GM12878 (cell line): ENCODE measurements around the gene XPC. TPM values are rescaled to one million over a fixed set of nuclear protein-coding genes. Genes with fewer than 3 reads are reported as not detected.

Source experiments
- ATAC-seq: fragments of 200-7000 bp; cut with Tn5 transposase; 3 replicates; pipeline ENCODE4 v1.9.1; 2020; ENCODE audit warnings: mild to moderate bottlenecking, moderate library complexity
- BruUV-seq: library from RNA; stranded (reverse); fragments of 400-500 nt; replicated peaks from 2 replicates; lab custom pipeline; 2021; lab: Mats Ljungman, UMichigan
- CTCF ChIA-PET: fragments of 300-600 bp; sonication (Branson Sonifier 250); formaldehyde crosslinking; extraction: SDS; loops from one replicate; lab custom pipeline; 2021; ENCODE audit warnings: inconsistent platforms; lab: Yijun Ruan, JAX
- POLR2A ChIA-PET: fragments of 350-600 bp; formaldehyde crosslinking; extraction: SDS; loops from one replicate; lab custom pipeline; 2021; ENCODE audit warnings: inconsistent platforms; lab: Charles Lee
- RAD21 ChIA-PET: fragments of 300-600 bp; sonication (Branson Sonifier 250); formaldehyde crosslinking; loops from one replicate; lab custom pipeline; 2023; ENCODE audit warnings: antibody characterized with exemption; ENCODE audit not compliant: unreplicated experiment; lab: Charles Lee
- SMC1A ChIA-PET: fragments of 300-600 bp; sonication (Branson Sonifier 250); formaldehyde crosslinking; loops from one replicate; lab custom pipeline; 2023; ENCODE audit not compliant: unreplicated experiment, uncharacterized antibody; lab: Charles Lee
- DNase-seq: peaks from one replicate; pipeline ENCODE4 v3.0.0-alpha.2; 2011; ENCODE audit warnings: low read depth, low spot score
- FAIRE-seq: peaks from 3 replicates; lab custom pipeline; 2011; peaks lifted over from hg19 to GRCh38; lab: Jason Lieb, UNC
- H2AFZ ChIP-seq: 2 replicates; pipeline ENCODE4 v1.6.0; 2011; ENCODE audit warnings: low read depth, low read length, control low read depth; ENCODE audit not compliant: control insufficient read depth
- H3K27ac ChIP-seq: 2 replicates; pipeline ENCODE4 v1.5.1; 2011; ENCODE audit warnings: control low read depth; ENCODE audit not compliant: control insufficient read depth, insufficient read depth
- H3K27me3 ChIP-seq, 2 experiments: replicated peaks in 1 of 2; 2 replicates each; pipeline versions ENCODE4 v1.6.0 to v1.6.1; 2011; ENCODE audit warnings: low read length in 1 of 2; ENCODE audit not compliant: control insufficient read depth in 2 of 2, insufficient read depth in 2 of 2
- H3K36me3 ChIP-seq, 2 experiments: 2 replicates each; pipeline ENCODE4 v1.5.1; 2011; ENCODE audit warnings: low read length in 1 of 2; ENCODE audit not compliant: control insufficient read depth in 2 of 2, insufficient read depth in 2 of 2
- H3K4me1 ChIP-seq: 2 replicates; pipeline ENCODE4 v1.6.1; 2011; ENCODE audit warnings: mild to moderate bottlenecking, low read length, moderate library complexity, mixed read lengths; ENCODE audit not compliant: control insufficient read depth, insufficient read depth
- H3K4me2 ChIP-seq: 2 replicates; pipeline ENCODE4 v1.6.0; 2011; ENCODE audit warnings: control low read depth; ENCODE audit not compliant: control insufficient read depth, insufficient read depth
- H3K4me3 ChIP-seq: fragments of 200-600 bp; sonication (generic); 2 replicates; pipeline ENCODE4 v1.5.1; 2016
- H3K79me2 ChIP-seq: 2 replicates; pipeline ENCODE4 v1.6.0; 2011; ENCODE audit warnings: low read length; ENCODE audit not compliant: control insufficient read depth, insufficient read depth
- H3K9ac ChIP-seq: 2 replicates; pipeline ENCODE4 v1.8.0; 2011; ENCODE audit warnings: low read length, control low read depth, mixed read lengths; ENCODE audit not compliant: control insufficient read depth, insufficient read depth
- H3K9me3 ChIP-seq: replicated peaks from 3 replicates; pipeline ENCODE4 v1.5.1; 2011; ENCODE audit warnings: mild to moderate bottlenecking, low read length; ENCODE audit not compliant: control insufficient read depth, insufficient read depth
- H4K20me1 ChIP-seq: 2 replicates; pipeline ENCODE4 v1.6.0; 2011; ENCODE audit not compliant: control insufficient read depth, insufficient read depth
- BHLHE40 ChIP-seq, 2 experiments: fragments of 450-650 bp in 1 of 2; IDR thresholded peaks; 2 replicates each; pipeline ENCODE4 v1.6.1; 2011 to 2017; ENCODE audit warnings: low read depth in 2 of 2, borderline replicate concordance in 1 of 2, improper control_type of control experiment in 1 of 2, low read length in 1 of 2, mild to moderate bottlenecking in 1 of 2
- CHD4 ChIP-seq: fragments of 200-600 bp; sonication (generic); IDR thresholded peaks from 2 replicates; pipeline ENCODE4 v1.6.1; 2016; ENCODE audit warnings: mild to moderate bottlenecking
- HCFC1 ChIP-seq: fragments of 150-350 bp; IDR thresholded peaks from 2 replicates; pipeline ENCODE4 v1.6.1; 2014; ENCODE audit warnings: low read length
- IRF3 ChIP-seq: fragments of 450-650 bp; IDR thresholded peaks from 2 replicates; pipeline ENCODE4 v1.6.1; 2014; ENCODE audit warnings: mild to moderate bottlenecking
- IRF5 ChIP-seq: fragments of 450-650 bp; IDR thresholded peaks from 2 replicates; pipeline ENCODE4 v1.6.1; 2017; ENCODE audit warnings: borderline replicate concordance
- NR2C2 ChIP-seq: IDR thresholded peaks from 2 replicates; pipeline ENCODE4 v1.6.1; 2011; ENCODE audit warnings: borderline replicate concordance, low read depth; ENCODE audit not compliant: control insufficient read depth, insufficient read length
- POU2F2 ChIP-seq: IDR thresholded peaks from 3 replicates; pipeline ENCODE4 v1.6.1; 2011; ENCODE audit warnings: low read depth, mild to moderate bottlenecking, low read length, borderline replicate concordance
- SREBF2 ChIP-seq: IDR thresholded peaks from 2 replicates; pipeline ENCODE4 v1.6.1; 2012; ENCODE audit warnings: mild to moderate bottlenecking, low read length
- WGBS: methylation state at CpG from one replicate; pipeline ENCODE4 v1.1.6; 2016; ENCODE audit warnings: low lambda C conversion rate; ENCODE audit not compliant: insufficient replicate concordance, insufficient coverage; ENCODE audit errors: missing lambda C conversion rate; 5-methylcytosine and 5-hydroxymethylcytosine counted together
- in situ Hi-C: fragments of 300-500 bp; cut with MboI; formaldehyde crosslinking; loops from 9 replicates; pipeline ENCODE4 v1.14.3; 2018; ENCODE audit warnings: mixed read lengths
- intact Hi-C: fragments of 100-400 bp; cut with micrococcal nuclease; formaldehyde crosslinking; loops from one replicate; pipeline ENCODE4 v1.14.2; 2022; ENCODE audit not compliant: unreplicated experiment
- polyA plus RNA-seq, 11 experiments: library from polyadenylated mRNA; depleted of rRNA in 4 of 11; unstranded in 6 of 11; stranded (reverse) in 5 of 11; fragments of >200 nt; fragmentation: Nextera tagmentation in 4 of 11; fragmentation: Illumina TruSeq in 1 of 11; extraction: Ambion mirVana in 4 of 11; extraction: Trizol in 1 of 11; gene quantifications; 1 replicate in 1 of 11; 2 replicates in 10 of 11; pipeline versions ENCODE4 v1.2.1 to v1.2.3, GENCODE V29; 2011 to 2016; ENCODE audit warnings: inconsistent platforms in 2 of 11, missing spikeins in 2 of 11, low read depth in 1 of 11
- total RNA-seq, 4 experiments: library from RNA; depleted of rRNA in 3 of 4; stranded (reverse); fragments of >200 nt in 3 of 4; fragmentation: Illumina TruSeq in 1 of 4; extraction: Trizol in 1 of 4; gene quantifications; 2 replicates each; pipeline versions ENCODE4 v1.2.1 to v1.2.3, GENCODE V29; 2013 to 2021
- TF ChIP-seq, protein P1 (sequence below): IDR thresholded peaks from 2 replicates; pipeline ENCODE4 v1.6.1; 2012; ENCODE audit warnings: improper control_type of control experiment, low read depth, low read length; ENCODE audit not compliant: insufficient replicate concordance
- TF ChIP-seq, protein P2 (sequence below): IDR thresholded peaks from 2 replicates; pipeline ENCODE4 v1.6.1; 2011; ENCODE audit warnings: low read depth, mild to moderate bottlenecking, low read length, moderate library complexity, borderline replicate concordance; ENCODE audit errors: extremely low read depth
- TF ChIP-seq, protein P3 (sequence below): fragments of 450-650 bp; formaldehyde crosslinking; IDR thresholded peaks from 2 replicates; pipeline ENCODE4 v1.4.0; 2020; ENCODE audit warnings: mild to moderate bottlenecking, moderate library complexity

Gene XPC
- total and polyA plus RNA-seq, 10 of the 15 experiments (the other 5 are each of a cell fraction or from before 2014, with no cell fraction given), result 4.0 to 48.3 (median 29.8) TPM

GRCh38 chr3:14222457-14222856 lies 44.1 kb upstream of the XPC start:
- no peaks in the 10 kb centered on the region for H3K79me2 ChIP-seq
- H3K36me3 ChIP-seq, result no peaks in the 10 kb centered on the region
- H3K4me1 ChIP-seq, result peaks cover 10% of the 10 kb centered on the region
- intact Hi-C loops (no loop called here), in situ Hi-C loops (no loop called here)
- 0% methylated on average over 1 of the region's 1 CpG for WGBS
- H3K9ac ChIP-seq, result no peak overlapping the region
- ATAC-seq, result no peak
- H3K9me3 ChIP-seq, result peaks cover 3% of the 10 kb centered on the region
- no peak overlapping the region for H3K4me2 ChIP-seq
- H2AFZ ChIP-seq, result no peak overlapping the region
- H4K20me1 ChIP-seq, result no peaks in the 10 kb centered on the region
- BruUV-seq, result no TSS peak
- ChIA-PET RAD21 (interaction anchor here (2.5 kb wide), 1 partner anchor 19 kb away, joined by 5 read pairs; no protein-coding TSS in a partner anchor), POLR2A (no interaction called here), CTCF (interaction anchor here (0.6 to 1.4 kb wide), 4 partner anchors 10 to 359 kb away, joined by 3 to 8 read pairs (median 4); no protein-coding TSS in a partner anchor), SMC1A (interaction anchor here (1.2 kb wide), 1 partner anchor 19 kb away, joined by 6 read pairs; no protein-coding TSS in a partner anchor)
- FAIRE-seq, result no peak
- no peak overlapping the region for H3K27ac ChIP-seq
- no peak for DNase-seq
- H3K4me3 ChIP-seq, result 0 out of 2 replicates have a peak overlapping the region, but pooled peaks have one; percentile 2
- no peaks in the 10 kb centered on the region for H3K27me3 ChIP-seq
- TF ChIP-seq SREBF2 (no peak), IRF3 (no peak), POU2F2 (no peak), BHLHE40 (IDR thresholded peaks at IDR 0.05; ENCODE audit: borderline replicate concordance in 1 of 2, low read depth in 2 of 2, low read length in 1 of 2) (no peak), NR2C2 (no peak), CHD4 (no peak), HCFC1 (no peak), IRF5 (no peak)
- TF ChIP-seq, protein P1, sequence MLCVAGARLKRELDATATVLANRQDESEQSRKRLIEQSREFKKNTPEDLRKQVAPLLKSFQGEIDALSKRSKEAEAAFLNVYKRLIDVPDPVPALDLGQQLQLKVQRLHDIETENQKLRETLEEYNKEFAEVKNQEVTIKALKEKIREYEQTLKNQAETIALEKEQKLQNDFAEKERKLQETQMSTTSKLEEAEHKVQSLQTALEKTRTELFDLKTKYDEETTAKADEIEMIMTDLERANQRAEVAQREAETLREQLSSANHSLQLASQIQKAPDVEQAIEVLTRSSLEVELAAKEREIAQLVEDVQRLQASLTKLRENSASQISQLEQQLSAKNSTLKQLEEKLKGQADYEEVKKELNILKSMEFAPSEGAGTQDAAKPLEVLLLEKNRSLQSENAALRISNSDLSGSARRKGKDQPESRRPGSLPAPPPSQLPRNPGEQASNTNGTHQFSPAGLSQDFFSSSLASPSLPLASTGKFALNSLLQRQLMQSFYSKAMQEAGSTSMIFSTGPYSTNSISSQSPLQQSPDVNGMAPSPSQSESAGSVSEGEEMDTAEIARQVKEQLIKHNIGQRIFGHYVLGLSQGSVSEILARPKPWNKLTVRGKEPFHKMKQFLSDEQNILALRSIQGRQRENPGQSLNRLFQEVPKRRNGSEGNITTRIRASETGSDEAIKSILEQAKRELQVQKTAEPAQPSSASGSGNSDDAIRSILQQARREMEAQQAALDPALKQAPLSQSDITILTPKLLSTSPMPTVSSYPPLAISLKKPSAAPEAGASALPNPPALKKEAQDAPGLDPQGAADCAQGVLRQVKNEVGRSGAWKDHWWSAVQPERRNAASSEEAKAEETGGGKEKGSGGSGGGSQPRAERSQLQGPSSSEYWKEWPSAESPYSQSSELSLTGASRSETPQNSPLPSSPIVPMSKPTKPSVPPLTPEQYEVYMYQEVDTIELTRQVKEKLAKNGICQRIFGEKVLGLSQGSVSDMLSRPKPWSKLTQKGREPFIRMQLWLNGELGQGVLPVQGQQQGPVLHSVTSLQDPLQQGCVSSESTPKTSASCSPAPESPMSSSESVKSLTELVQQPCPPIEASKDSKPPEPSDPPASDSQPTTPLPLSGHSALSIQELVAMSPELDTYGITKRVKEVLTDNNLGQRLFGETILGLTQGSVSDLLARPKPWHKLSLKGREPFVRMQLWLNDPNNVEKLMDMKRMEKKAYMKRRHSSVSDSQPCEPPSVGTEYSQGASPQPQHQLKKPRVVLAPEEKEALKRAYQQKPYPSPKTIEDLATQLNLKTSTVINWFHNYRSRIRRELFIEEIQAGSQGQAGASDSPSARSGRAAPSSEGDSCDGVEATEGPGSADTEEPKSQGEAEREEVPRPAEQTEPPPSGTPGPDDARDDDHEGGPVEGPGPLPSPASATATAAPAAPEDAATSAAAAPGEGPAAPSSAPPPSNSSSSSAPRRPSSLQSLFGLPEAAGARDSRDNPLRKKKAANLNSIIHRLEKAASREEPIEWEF, result no peak
- TF ChIP-seq, protein P2, sequence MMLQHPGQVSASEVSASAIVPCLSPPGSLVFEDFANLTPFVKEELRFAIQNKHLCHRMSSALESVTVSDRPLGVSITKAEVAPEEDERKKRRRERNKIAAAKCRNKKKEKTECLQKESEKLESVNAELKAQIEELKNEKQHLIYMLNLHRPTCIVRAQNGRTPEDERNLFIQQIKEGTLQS, result no peak
- TF ChIP-seq, protein P3, sequence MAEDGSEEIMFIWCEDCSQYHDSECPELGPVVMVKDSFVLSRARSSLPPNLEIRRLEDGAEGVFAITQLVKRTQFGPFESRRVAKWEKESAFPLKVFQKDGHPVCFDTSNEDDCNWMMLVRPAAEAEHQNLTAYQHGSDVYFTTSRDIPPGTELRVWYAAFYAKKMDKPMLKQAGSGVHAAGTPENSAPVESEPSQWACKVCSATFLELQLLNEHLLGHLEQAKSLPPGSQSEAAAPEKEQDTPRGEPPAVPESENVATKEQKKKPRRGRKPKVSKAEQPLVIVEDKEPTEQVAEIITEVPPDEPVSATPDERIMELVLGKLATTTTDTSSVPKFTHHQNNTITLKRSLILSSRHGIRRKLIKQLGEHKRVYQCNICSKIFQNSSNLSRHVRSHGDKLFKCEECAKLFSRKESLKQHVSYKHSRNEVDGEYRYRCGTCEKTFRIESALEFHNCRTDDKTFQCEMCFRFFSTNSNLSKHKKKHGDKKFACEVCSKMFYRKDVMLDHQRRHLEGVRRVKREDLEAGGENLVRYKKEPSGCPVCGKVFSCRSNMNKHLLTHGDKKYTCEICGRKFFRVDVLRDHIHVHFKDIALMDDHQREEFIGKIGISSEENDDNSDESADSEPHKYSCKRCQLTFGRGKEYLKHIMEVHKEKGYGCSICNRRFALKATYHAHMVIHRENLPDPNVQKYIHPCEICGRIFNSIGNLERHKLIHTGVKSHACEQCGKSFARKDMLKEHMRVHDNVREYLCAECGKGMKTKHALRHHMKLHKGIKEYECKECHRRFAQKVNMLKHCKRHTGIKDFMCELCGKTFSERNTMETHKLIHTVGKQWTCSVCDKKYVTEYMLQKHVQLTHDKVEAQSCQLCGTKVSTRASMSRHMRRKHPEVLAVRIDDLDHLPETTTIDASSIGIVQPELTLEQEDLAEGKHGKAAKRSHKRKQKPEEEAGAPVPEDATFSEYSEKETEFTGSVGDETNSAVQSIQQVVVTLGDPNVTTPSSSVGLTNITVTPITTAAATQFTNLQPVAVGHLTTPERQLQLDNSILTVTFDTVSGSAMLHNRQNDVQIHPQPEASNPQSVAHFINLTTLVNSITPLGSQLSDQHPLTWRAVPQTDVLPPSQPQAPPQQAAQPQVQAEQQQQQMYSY (CRISPR knock-in tag), result no peak
- TF ChIP-seq, all 136 proteins: peak for 0
